Stimulated activated CD4-positive, alpha-beta T cell treated with anti-CD3 and anti-CD28 coated beads, Interleukin-1b, Interleukin-23, amount 100 ng/mL, for 1 hour (primary cell): ENCODE data around the gene BBOX1.

Experiments used
- DNase-seq, 2 donors: peaks; one replicate each; pipeline ENCODE4 v3.0.0-alpha.2; 2020; ENCODE audit warnings: low read depth in 2 of 2

BBOX1 gene

GRCh38 chr11:27025312-27025955 lies 15.2 kb upstream of the BBOX1 start:
- DNase-seq, result no peak

GRCh38 chr11:27025957-27026733 lies 14.5 kb upstream of the BBOX1 start:
- no peak for DNase-seq

- no peak for DNase-seq
Measured at GRCh38 chr11:27028561-27028965, 12.1 kb upstream of the BBOX1 start.

DNA sequence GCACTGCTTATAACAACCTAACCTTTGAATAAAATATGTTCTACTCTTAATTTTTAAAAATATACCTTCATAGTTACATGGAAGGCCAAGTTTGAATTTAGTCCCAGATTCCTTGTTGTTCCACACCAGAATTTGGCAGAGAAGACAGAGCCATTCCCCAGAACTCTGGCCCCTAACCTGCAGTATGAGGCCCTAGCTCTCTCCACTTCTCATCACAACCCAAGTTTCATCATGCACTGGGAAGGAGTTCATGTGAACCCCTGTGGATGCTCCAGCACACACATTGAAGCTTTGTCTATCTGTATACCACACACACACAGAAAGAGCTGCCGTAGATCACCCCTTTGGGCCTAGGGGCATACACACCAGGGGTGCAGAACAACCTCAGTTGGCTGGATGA lies 10.6 kb upstream of the BBOX1 start:
- DNase-seq, result no peak

- DNase-seq, result no peak
Measured at GRCh38 chr11:27031754-27032153, 8.9 kb upstream of the BBOX1 start.

GRCh38 chr11:27039873-27040272 lies 742 bp upstream of the BBOX1 start:
- no peak for DNase-seq

- no peak for DNase-seq
Measured at GRCh38 chr11:27041141-27041899, 705 bp downstream of the BBOX1 start.

DNA sequence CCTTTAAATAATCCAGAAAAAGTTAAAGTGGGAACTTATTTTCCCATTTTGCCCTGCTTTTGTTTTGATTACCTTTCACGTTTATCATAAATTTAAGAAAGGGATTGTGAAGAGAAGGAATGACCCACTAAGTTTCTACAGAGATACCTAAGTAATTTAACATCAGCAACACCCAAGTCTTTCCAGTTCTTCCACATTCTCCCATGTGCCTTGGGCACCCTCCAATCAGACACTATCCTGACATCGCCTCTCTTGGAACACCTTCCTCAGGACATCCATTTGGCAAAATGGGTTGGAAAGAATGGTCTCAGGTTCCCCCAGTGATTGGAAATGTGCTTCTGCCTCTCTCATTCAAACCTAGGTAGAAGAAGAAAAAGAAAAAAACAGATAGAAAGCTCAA lies 6.3 kb downstream of the BBOX1 start:
- DNase-seq, result no peak

GRCh38 chr11:27052668-27053067 lies 12.1 kb downstream of the BBOX1 start:
- DNase-seq, result no peak

GRCh38 chr11:27055065-27055682 lies 14.6 kb downstream of the BBOX1 start:
- DNase-seq, result no peak

- DNase-seq, result no peak
Measured at GRCh38 chr11:27057091-27057780, 16.6 kb downstream of the BBOX1 start.

- DNase-seq, result no peak
Measured at GRCh38 chr11:27058456-27058855, 17.8 kb downstream of the BBOX1 start.

DNA sequence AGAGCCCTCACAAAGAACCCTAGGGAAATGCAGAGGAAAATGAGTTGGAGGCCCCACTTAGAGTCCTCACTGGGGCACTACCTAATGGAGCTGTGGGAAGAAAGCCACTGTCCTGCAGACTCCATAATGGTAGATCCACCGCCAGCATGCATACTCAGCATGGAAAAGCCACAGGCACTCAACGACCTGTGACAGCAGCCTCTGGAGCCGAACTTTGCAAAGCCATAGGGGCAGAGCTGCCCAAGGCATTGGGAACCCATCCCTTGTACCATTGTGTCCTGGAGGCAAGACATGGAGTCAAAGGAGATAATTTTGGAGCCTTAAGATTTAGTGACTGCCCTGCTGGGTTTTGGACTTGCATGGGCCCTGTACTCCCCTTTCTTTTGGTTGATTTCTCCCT lies 18.8 kb downstream of the BBOX1 start:
- DNase-seq, result no peak

GRCh38 chr11:27060816-27061460 lies 20.3 kb downstream of the BBOX1 start:
- DNase-seq, result no peak

- no peak for DNase-seq
Measured at GRCh38 chr11:27061461-27061821, 20.8 kb downstream of the BBOX1 start.

DNA sequence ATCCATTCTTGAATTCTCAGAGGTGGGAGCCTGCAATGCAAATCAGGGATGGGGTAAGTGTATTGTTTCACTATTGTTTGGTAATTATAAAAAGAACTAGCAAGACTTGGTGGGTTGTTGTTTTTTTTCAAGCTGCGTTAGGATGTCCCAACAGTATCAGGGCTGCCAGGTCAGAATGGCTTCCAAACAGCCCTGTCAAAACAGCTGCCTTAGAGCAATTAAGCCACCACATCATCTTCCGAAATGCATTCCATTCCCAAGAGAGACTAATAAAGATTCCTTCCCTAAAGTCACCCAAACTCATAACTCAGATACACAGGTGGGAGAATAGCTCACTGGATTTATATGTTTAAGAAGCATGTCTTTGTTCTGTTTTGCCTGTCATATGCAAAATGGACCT lies 23.5 kb downstream of the BBOX1 start:
- DNase-seq, result no peak

- no peak for DNase-seq
Measured at GRCh38 chr11:27075192-27075591, 34.6 kb downstream of the BBOX1 start.

GRCh38 chr11:27075655-27076054 lies 35.0 kb downstream of the BBOX1 start:
- no peak for DNase-seq

- DNase-seq, result no peak
Measured at GRCh38 chr11:27076121-27076589, 35.5 kb downstream of the BBOX1 start.

DNA sequence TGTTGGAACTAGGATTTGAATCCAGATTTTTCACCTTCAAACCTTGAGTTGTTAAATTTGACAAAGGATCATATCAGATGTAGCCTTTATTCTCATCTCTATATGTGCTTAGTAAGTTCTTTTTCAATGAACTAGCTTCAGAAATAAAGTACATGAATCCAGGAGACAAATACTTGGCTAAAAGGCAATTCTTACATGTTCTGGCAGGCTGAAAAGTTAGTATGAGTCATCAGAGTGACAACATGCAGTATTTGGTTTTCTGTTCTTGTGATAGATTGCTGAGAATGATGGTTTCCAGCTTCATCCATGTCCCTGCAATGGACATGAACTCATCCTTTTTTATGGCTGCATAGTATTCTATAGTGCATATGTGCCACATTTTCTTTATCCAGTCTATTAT lies 40.4 kb downstream of the BBOX1 start:
- DNase-seq, result no peak

DNA sequence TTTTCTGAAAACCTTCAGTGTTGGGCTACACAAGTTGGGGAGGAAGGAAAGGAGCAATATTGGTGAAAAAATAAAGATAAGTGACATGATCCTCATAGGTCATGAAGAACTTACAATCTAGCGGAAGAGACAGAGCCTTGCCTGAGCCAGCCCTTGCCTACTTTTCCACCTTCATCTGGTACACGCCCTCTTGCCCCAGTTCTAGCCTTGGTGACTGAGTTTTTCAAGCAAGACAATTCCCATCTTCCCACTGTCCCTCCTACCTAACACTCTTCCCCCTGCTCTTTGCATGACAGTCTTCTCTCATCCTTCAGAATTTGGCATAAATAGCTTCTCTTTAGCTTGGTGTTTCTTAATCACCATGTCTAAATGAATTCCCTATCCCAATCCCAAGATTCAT lies 42.6 kb downstream of the BBOX1 start:
- no peak for DNase-seq
